Stimulated activated CD8-positive, alpha-beta memory T cell treated with anti-CD3 and anti-CD28 coated beads, Interleukin-7, amount 100 ng/mL, for 1 hour (primary cell): ENCODE data around the gene MOCOS.

Experiments
- DNase-seq, 2 donors: peaks; one replicate each; pipeline ENCODE4 v3.0.0-alpha.2; 2020; ENCODE audit warnings: low read depth in 2 of 2

MOCOS gene

DNA sequence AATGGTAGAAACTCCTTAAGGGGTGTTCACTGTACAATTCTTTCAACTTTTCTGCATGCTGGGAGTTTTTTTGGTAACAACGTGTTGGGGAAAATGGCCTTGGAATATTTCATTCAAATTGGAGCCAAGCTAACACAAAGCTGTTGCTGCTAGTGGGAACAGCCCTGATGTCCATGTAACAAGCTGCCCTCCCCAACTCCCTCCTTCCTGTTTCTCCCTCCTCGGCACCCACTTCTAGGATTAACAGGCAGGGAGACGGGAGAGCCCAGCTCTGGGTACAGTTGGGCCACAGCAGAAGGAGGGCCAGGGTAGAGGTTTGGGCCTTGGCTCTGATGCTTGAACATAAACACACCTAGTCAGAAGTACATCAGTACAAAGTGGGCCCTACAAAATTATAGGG is 9.4 kb upstream of the MOCOS start:
- no peak for DNase-seq

DNA sequence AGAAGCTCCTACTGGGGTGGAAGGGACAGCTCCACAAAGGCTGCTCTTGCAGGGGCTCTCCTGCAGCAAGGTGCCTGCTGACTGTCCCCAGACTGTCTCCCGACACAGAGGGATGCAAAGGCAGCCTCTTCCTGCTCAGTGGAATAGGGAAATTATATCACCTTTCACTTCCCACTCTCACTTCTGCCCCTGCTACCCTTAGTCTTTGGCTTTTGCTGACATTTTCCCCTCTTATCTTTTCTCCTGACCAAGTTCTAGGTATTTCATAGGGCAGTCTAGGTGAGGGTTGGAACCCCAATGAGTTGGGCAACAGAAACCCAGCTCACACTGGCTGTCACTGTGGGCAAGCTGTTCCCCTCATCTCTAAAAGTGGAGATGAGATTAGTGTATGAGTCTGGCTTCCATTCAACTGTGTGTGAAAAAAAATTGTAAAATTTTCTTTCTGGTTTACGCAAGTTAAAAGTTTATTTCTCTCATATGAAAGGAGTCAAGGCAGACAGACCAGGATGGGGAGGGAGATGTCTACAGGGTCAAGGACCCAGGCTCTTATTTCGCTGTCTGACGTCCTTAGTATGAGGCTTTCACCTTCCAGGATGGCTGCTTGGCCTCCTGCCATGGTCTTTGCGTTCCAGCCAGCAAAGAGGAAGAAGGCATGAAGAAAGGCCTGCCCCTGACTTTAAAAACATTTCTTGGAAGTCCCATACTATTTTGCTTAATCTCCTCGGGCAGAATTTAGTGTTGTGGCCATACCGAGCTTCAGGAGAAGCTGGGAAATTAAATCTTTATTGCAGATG is 7.5 kb upstream of the MOCOS start:
- DNase-seq = no peak

DNA sequence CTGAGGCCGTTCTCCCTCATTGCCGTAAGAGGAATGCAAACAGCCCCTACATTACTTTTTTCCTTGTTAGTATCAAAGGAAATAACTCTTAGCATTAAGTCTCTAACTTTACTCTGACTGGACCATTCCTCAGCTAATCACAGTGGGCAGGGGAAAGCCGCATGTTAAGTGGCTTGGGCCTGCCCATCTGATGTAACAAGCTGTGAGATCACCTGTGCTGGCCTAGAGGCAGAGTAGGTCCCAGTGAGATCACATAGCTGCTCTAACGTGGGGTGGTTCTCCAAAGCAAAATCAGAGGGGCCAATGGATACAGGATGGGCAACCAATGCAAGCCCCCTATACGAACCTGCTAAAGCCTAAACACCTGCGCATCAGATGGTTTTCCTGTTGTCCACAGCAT is 5.9 kb upstream of the MOCOS start:
- DNase-seq = no peak

DNA sequence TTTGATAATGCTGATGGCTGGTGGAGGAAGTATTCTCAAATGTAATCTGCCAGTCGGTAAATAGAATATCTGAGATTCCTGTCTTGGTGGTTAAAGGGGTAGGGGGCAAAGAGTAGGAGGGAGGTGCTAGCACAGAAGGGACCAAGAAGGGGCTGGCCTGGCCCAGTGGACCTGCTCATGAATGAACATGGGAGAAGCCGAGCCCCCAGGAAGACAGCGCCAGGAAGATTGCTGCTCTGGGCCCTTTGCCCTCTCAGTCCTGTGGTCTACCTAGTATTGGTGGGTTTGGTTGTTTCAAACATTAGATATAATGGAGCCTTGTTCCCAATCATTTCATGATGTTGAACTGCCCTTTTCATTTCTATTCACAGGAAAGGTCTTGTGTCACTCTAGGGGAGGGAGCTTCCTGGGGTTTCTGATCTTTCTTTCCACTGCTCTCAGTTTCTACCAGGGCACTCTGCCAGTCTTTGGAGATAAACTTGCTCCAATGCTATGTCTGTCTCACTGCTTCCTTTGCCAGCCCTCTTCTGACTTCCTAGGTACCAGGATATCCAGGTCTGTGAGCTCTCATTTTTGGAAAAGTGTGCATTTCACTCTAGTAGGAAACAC is 5.3 kb upstream of the MOCOS start:
- no peak for DNase-seq

DNA sequence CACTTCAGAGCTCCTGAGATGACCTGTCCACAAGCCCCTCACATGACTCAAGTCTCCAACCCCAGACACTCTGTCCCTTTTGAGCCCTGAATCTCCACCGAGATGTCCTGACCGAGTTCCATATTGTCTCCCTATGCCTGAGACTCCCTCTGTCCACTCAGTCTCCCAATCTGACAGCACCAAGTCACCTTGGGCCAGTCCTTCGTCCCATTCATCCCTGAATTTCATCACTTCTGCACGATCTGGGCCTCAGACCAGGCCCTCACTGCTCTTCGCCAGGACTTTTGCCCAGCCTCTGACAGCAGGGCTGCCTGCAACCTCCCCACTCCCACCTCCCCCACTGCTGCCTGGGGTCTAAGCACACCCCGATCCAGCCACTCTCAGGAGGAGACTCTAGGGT is 4.3 kb upstream of the MOCOS start:
- DNase-seq = no peak

DNA sequence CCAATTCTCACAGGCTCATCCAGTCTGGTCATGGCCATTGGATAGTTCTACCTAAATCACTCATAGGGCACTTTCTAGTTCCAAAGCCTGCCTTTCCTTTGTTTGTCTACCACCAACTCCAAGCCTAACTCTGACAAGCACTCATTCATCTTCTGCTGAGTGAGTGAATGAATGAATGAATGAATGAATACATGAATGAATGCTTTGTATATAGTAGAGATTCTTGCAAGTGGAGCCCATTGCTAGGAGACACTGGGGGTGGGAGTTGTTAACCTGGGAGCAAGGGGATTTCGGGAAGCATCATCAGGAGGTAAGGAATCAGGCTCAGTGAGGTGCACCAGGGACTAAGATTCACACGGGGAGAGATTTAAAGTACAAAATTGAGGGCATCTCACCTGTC is 3.3 kb upstream of the MOCOS start:
- no peak for DNase-seq

DNA sequence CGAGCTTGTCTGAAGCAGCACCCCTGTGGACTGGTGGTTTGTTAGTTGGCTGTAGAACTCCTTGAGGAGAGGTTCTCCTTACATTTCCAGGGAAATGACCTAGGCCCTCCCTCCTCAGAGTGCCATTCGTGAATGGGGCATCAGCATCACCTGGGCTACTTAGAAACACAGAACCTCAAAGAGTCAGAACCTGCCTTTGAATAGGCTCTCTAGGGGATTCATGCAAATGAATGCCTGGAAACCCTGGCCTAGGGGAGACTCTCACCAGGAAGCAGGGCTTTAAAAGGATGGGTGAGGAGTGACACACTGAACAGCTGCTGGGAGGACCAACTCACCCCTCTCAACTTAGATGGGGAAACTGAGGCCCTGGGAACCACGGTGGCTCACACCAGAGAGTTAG is 2.1 kb upstream of the MOCOS start:
- DNase-seq = no peak

DNA sequence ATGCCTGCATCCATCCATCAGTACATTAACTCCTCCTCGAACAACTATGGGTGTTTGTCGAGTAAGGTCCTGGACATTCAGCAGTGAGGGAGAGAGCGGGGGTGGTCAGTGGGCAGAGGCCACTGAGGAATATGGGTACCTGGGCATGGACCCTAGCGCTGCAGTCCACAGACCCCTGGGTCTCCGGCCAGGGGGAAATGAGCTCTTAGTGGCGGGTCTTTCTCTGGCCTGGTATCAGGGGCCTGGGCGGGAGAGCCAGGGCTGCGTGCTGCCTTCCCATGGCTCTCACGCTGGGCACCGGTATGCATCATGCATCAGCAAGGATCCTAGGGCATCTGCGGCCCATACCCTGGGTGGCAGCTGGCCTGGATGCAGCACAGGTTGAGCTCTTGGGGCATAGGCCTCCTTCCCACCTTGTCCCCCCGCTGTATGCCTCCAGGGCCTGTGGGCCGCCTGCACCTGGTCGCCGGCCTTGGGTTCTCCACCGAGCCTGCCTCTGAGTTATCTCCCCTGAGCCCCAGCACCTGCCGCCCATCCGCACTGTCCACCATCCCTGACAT is 1.3 kb upstream of the MOCOS start:
- no peak for DNase-seq

DNA sequence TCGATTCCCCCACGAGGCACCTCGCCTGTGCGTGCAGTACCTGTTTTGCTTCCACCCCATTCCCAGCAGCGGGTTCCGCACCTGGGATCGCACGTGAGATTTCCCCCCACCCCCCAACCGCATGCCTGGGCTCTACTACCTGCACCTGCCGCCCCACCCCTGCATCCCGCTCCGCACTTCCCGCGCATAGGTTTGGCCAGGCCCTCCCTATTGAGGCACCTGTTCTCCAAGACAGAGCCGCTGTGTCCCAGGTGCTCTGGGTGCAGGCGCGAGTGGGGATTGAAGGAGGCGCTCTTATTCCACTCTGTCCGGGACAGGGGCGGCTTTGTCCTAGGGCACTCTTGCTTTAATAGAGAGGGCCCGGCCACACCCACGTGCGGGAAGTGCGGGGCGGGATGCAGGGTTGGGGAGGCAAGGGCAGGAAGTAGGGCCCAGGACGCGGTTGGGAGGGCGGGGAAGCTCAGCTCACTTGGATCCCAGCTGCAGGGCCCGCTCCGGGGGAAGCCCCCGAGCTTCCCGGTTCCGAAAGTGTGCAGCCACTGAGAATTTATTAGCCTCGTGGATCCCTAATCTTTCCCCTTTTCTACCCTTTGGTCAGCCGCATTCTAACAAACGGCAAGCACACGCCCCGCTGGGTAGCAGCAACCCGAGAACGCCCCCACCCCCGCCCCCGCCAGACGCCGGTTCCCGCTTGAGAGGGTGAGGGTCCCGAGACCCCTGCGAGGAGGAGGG is 670 bp upstream of the MOCOS start:
- DNase-seq = no peak

DNA sequence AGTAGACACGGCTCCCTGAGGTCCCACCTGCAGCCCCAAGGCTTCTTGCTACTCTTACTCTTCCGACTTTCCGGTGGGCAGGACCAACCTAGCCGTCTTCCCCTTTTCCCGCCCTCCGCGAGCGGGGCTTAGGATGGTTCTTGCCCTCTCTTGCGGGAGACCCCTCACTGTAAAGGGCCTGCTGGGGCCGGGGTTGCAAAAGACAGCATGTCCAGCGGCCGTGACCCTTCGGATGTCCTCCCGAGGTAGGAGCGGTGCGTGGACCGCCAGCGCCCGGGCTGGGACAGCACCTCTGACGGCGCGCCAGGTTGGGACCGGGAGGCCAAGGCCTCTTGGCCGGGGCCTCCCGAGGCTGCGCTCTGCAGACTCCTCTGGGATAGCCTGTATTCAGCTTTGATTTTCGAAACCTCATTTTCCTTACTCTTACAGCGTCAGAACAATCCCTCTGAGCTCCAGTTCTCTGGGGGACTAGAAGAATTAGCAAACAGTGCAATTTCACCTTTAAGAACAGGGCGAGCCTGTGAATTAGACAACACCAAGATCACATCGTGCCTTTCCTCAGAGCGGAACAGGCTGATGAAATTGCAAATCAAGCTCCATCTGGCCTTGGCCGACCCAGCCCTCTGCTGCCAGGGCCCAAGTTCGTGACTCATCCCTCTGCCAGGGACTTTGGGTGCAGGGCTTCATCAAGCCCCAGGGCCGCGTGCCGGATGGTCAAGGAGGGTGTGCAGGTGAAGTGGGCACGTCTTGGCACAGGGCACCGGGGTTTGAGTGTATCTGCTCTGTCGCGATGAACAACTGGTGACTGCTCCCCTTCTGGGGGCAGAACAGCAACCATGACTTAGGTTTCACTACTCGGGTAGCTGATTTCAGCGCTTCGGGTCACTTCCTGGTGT is 777 bp downstream of the MOCOS start:
- DNase-seq = no peak

DNA sequence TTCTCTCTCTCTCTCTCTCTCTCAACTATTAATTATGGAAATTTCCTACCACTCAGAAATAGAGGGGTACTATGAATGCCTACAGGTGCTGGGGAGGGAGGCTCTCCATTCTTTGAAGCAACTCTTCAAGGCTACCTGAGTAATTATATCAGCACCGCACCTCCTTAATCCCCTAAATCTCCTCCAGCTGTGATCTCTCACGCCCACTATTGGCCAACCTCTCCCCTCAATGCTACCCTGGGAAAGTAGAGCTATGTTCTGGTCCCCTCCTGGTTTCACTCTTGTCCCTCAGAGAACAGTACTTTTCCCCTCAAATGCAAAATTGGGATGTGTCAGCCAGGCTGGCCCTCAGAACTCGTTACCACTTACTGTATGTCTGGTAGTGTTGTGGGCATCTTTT is 1.6 kb downstream of the MOCOS start:
- DNase-seq = no peak

DNA sequence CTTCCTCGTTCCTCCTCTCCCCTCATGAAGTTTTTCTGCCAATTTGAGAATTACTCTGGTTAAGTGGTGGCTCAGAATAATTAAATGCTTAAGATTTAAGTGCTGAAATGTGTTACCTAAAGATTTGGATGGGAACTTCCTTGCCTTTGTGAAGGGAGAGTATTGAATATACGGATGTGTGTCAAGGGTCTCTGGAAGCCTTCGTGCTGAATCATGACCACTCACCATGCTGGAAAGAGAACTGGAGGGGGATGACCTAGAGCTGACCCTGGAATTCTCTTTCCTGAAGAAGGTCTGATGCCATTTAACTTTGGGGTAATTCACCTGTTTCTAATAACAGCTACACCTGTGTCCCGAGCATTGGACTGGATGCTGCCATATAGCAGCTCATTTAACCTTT is 2.2 kb downstream of the MOCOS start:
- no peak for DNase-seq

DNA sequence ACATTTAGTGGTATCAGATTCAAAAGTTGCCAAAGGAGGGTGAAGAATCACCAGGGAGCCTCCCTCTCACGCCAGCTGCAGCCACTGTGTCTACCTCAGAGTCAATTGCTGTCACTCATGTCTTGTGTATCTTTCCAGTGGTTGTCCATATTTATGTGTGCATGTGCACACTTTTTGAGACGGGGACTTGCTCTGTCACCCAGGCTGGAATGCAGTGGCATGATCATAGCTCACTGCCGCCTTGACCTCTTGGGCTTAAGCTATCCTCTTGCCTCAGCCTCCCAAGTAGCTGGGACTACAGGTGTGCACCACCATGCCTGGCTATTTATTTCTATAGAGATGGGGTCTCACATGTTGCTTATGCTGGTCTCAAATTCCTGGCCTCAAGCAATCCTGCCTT is 4.0 kb downstream of the MOCOS start:
- DNase-seq = no peak

DNA sequence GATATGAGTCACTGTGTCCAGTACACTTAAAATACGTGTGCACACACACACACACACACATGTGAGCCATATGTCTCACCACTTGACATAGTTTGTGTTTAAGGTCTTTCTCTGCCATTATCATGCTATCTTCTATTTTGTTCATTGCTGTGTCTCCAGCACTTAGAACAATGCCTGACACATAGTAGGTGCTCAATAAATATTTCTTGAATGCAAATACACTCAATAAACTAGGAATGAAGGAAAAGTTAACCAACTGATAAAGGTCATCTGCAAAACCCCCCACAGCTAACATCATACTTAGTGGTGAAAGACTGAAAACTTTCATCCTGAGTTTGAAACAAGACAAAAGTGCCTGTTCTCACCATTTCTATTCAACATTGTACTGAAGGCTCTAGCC is 4.4 kb downstream of the MOCOS start:
- DNase-seq = no peak

DNA sequence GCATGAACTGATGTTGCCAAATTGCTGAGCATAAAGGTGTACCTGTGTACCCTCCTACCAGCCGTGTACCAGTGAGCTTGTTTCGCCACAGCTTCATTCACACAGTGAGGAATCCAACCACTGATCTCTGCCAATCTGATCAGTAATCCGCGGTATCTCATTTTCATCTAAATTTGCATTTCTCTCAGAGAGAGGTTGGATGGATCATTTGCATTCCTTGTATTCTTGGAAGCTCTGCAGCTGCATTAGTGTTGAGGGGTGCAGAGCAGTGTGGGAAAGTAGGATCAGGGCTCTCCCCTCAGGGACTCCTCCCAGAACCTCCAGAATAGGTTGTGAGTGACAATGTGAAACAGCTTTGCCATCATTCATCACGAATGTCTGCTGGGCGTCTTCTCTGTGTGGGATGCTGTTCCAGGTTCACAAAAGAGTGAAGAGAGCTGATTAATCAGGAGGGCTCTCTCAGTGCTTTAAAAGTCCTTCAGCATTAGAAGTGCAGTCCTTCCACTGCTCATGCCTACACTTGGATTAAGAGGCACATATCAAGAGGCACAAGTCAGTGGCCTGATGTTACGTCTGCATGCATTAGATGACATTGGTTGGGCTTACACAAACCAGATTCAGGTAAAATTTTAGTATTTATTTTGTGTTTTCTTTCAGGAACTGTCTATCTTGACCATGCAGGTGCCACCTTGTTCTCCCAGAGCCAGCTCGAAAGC is 7.5 kb downstream of the MOCOS start:
- DNase-seq = no peak

DNA sequence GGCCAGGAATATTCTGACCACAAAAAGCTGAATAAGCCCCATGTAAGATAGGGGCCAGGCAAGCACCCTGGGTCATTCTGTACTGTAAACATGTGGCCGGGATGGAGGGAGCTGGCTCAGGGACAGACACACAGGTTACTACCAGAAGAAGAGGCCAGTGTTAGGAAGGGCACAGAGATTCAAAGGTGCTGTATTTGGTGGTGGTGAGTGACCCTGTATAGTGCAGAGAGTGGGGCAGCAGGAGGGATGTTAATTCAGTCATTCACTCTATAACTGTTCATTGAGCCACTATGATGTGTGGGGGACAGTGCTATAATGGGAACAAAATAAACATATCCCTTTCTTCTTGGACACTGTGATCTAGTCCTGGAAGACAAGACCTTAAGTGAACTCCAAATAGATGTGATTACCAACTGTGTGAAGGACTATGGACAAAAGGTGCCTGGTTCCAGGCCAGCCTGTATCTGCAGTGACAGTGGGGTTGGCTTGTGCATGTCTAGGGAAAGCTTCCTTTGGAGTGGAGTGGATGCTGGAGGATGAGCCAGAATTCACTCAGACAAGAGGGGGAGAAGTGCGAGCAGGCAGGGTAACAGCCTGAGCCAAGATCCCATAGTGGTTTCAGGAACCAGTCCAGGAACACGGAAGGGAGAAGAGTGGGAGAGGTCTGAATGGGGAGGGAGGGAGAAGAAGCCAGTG is 8.3 kb downstream of the MOCOS start:
- no peak for DNase-seq

DNA sequence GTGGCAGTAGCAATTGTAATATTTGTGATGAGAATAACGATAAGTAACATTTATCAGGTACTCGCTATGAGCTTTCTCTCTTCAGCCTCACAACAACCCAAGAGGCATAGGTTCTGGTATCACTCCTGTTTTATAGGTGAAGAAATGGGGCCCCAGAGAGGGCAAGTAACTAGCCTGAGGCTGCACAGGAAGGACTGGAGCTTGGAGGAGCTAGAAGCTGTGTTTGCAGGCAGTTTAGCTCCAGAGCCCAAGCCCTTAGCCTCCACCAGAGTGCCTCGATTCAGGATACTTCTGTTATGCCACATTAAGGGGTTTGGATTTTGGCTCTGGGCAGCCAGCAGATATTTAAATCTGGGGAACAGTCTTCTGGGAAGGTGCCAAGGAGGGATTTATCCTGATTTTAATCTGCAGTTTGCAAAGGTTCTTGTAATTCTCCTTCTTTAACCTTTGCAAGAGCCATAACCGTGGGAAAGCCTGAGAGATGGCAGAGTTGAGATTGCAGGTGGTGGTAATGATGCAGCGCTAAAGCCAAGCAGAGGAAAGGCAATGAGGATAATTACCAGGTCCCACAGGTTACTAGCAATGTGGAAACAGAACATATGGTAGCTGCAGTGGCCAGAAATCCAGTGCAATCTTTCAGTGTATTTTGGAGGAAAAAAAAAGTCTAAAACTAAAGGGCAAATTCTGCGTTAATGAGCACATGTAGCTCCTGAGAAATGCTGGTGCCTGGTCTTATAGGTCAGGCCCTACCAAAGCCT is 9.1 kb downstream of the MOCOS start:
- no peak for DNase-seq

DNA sequence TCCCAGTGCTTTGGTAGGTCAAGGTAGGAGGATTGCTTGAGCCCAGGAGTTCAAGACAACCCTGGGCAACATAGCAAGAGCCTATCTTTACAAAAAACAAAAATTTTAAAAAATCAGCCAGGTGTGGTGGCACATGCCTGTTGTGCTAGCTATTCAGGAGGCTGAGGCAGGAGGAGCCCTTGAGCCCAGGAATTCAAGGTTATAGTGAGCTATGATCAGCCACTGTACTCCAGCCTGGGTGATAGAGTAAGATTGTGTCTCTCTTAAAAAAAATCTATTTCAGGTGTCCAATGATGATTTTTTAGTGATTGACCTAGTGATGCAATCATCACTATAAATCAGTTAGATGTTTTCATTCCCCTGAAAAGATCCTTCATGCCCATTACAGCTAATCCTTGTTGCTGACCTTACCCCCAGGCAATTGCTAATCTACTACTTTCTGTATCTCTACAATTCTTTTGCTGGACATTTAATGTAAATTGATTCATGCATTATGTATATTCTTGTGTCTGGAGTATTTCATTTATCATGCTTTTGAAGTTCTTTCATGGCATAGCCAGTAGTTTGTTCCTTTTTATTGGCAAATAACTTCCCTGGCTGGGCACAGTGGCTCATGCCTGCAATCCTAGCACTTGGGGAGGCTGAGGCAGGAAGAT is 10.3 kb downstream of the MOCOS start:
- no peak for DNase-seq

DNA sequence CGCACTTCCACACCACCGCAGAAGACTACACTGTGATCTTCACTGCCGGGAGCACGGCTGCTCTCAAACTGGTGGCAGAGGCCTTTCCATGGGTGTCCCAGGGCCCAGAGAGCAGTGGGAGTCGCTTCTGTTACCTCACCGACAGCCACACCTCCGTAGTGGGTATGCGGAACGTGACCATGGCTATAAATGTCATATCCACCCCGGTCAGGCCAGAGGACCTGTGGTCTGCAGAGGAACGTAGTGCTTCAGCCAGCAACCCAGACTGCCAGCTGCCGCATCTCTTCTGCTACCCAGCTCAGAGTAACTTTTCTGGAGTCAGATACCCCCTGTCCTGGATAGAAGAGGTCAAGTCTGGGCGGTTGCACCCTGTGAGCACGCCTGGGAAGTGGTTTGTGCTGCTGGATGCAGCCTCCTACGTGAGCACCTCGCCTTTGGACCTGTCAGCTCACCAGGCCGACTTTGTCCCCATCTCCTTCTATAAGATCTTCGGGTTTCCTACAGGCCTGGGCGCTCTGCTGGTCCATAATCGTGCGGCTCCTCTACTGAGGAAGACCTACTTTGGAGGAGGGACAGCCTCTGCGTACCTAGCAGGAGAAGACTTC is 12.5 kb downstream of the MOCOS start:
- no peak for DNase-seq
